GM12878 (cell line): ENCODE data around the gene CLSTN2. TPM values are rescaled to one million over a fixed set of nuclear protein-coding genes. Genes with fewer than 3 reads are reported as not detected.

Experiments used
- ATAC-seq: fragments of 200-7000 bp; cut with Tn5 transposase; 3 replicates; pipeline ENCODE4 v1.9.1; 2020; ENCODE audit warnings: mild to moderate bottlenecking, moderate library complexity
- BruUV-seq: library from RNA; stranded (reverse); fragments of 400-500 nt; replicated peaks from 2 replicates; lab custom pipeline; 2021; lab: Mats Ljungman, UMichigan
- CTCF ChIA-PET: fragments of 300-600 bp; sonication (Branson Sonifier 250); formaldehyde crosslinking; extraction: SDS; loops from one replicate; lab custom pipeline; 2021; ENCODE audit warnings: inconsistent platforms; lab: Yijun Ruan, JAX
- POLR2A ChIA-PET: fragments of 350-600 bp; formaldehyde crosslinking; extraction: SDS; loops from one replicate; lab custom pipeline; 2021; ENCODE audit warnings: inconsistent platforms; lab: Charles Lee
- RAD21 ChIA-PET: fragments of 300-600 bp; sonication (Branson Sonifier 250); formaldehyde crosslinking; loops from one replicate; lab custom pipeline; 2023; ENCODE audit warnings: antibody characterized with exemption; ENCODE audit not compliant: unreplicated experiment; lab: Charles Lee
- SMC1A ChIA-PET: fragments of 300-600 bp; sonication (Branson Sonifier 250); formaldehyde crosslinking; loops from one replicate; lab custom pipeline; 2023; ENCODE audit not compliant: unreplicated experiment, uncharacterized antibody; lab: Charles Lee
- DNase-seq: peaks from one replicate; pipeline ENCODE4 v3.0.0-alpha.2; 2011; ENCODE audit warnings: low read depth, low spot score
- FAIRE-seq: peaks from 3 replicates; lab custom pipeline; 2011; peaks lifted over from hg19 to GRCh38; lab: Jason Lieb, UNC
- H2AFZ ChIP-seq: 2 replicates; pipeline ENCODE4 v1.6.0; 2011; ENCODE audit warnings: low read depth, low read length, control low read depth; ENCODE audit not compliant: control insufficient read depth
- H3K27ac ChIP-seq: 2 replicates; pipeline ENCODE4 v1.5.1; 2011; ENCODE audit warnings: control low read depth; ENCODE audit not compliant: control insufficient read depth, insufficient read depth
- H3K27me3 ChIP-seq, 2 experiments: replicated peaks in 1 of 2; 2 replicates each; pipeline versions ENCODE4 v1.6.0 to v1.6.1; 2011; ENCODE audit warnings: low read length in 1 of 2; ENCODE audit not compliant: control insufficient read depth in 2 of 2, insufficient read depth in 2 of 2
- H3K36me3 ChIP-seq, 2 experiments: 2 replicates each; pipeline ENCODE4 v1.5.1; 2011; ENCODE audit warnings: low read length in 1 of 2; ENCODE audit not compliant: control insufficient read depth in 2 of 2, insufficient read depth in 2 of 2
- H3K4me1 ChIP-seq: 2 replicates; pipeline ENCODE4 v1.6.1; 2011; ENCODE audit warnings: mild to moderate bottlenecking, low read length, moderate library complexity, mixed read lengths; ENCODE audit not compliant: control insufficient read depth, insufficient read depth
- H3K4me2 ChIP-seq: 2 replicates; pipeline ENCODE4 v1.6.0; 2011; ENCODE audit warnings: control low read depth; ENCODE audit not compliant: control insufficient read depth, insufficient read depth
- H3K4me3 ChIP-seq: fragments of 200-600 bp; sonication (generic); 2 replicates; pipeline ENCODE4 v1.5.1; 2016
- H3K79me2 ChIP-seq: 2 replicates; pipeline ENCODE4 v1.6.0; 2011; ENCODE audit warnings: low read length; ENCODE audit not compliant: control insufficient read depth, insufficient read depth
- H3K9ac ChIP-seq: 2 replicates; pipeline ENCODE4 v1.8.0; 2011; ENCODE audit warnings: low read length, control low read depth, mixed read lengths; ENCODE audit not compliant: control insufficient read depth, insufficient read depth
- H3K9me3 ChIP-seq: replicated peaks from 3 replicates; pipeline ENCODE4 v1.5.1; 2011; ENCODE audit warnings: mild to moderate bottlenecking, low read length; ENCODE audit not compliant: control insufficient read depth, insufficient read depth
- H4K20me1 ChIP-seq: 2 replicates; pipeline ENCODE4 v1.6.0; 2011; ENCODE audit not compliant: control insufficient read depth, insufficient read depth
- BHLHE40 ChIP-seq, 2 experiments: fragments of 450-650 bp in 1 of 2; IDR thresholded peaks; 2 replicates each; pipeline ENCODE4 v1.6.1; 2011 to 2017; ENCODE audit warnings: low read depth in 2 of 2, borderline replicate concordance in 1 of 2, improper control_type of control experiment in 1 of 2, low read length in 1 of 2, mild to moderate bottlenecking in 1 of 2
- BRCA1 ChIP-seq: IDR thresholded peaks from 2 replicates; pipeline ENCODE4 v1.6.1; 2011; ENCODE audit warnings: low read depth, low read length, improper control_type of control experiment
- CBFB ChIP-seq: IDR thresholded peaks from 2 replicates; pipeline ENCODE4 v1.6.1; 2016; ENCODE audit warnings: antibody characterized with exemption, low read depth
- CEBPZ ChIP-seq: fragments of 150-350 bp; IDR thresholded peaks from 2 replicates; pipeline ENCODE4 v1.6.1; 2016; ENCODE audit warnings: low read depth, low read length
- DPF2 ChIP-seq: fragments of 450-650 bp; IDR thresholded peaks from 2 replicates; pipeline ENCODE4 v1.6.1; 2017; ENCODE audit warnings: mild to moderate bottlenecking
- IRF3 ChIP-seq: fragments of 450-650 bp; IDR thresholded peaks from 2 replicates; pipeline ENCODE4 v1.6.1; 2014; ENCODE audit warnings: mild to moderate bottlenecking
- MEF2A ChIP-seq: IDR thresholded peaks from 2 replicates; pipeline ENCODE4 v1.6.1; 2011; ENCODE audit warnings: low read depth, mild to moderate bottlenecking, low read length, moderate library complexity; ENCODE audit not compliant: insufficient read depth
- RCOR1 ChIP-seq: conservative IDR thresholded peaks from 2 replicates; pipeline ENCODE4 v1.6.1; 2012; ENCODE audit warnings: low read depth, low read length, improper control_type of control experiment
- RELA ChIP-seq: fragments of 450-650 bp; IDR thresholded peaks from 2 replicates; pipeline ENCODE4 v1.8.0; 2014; ENCODE audit warnings: borderline replicate concordance; ENCODE audit not compliant: partially characterized antibody
- SREBF2 ChIP-seq: IDR thresholded peaks from 2 replicates; pipeline ENCODE4 v1.6.1; 2012; ENCODE audit warnings: mild to moderate bottlenecking, low read length
- WGBS: methylation state at CpG from one replicate; pipeline ENCODE4 v1.1.6; 2016; ENCODE audit warnings: low lambda C conversion rate; ENCODE audit not compliant: insufficient replicate concordance, insufficient coverage; ENCODE audit errors: missing lambda C conversion rate; 5-methylcytosine and 5-hydroxymethylcytosine counted together
- in situ Hi-C: fragments of 300-500 bp; cut with MboI; formaldehyde crosslinking; loops from 9 replicates; pipeline ENCODE4 v1.14.3; 2018; ENCODE audit warnings: mixed read lengths
- intact Hi-C: fragments of 100-400 bp; cut with micrococcal nuclease; formaldehyde crosslinking; loops from one replicate; pipeline ENCODE4 v1.14.2; 2022; ENCODE audit not compliant: unreplicated experiment
- polyA plus RNA-seq, 11 experiments: library from polyadenylated mRNA; depleted of rRNA in 4 of 11; unstranded in 6 of 11; stranded (reverse) in 5 of 11; fragments of >200 nt; fragmentation: Nextera tagmentation in 4 of 11; fragmentation: Illumina TruSeq in 1 of 11; extraction: Ambion mirVana in 4 of 11; extraction: Trizol in 1 of 11; gene quantifications; 1 replicate in 1 of 11; 2 replicates in 10 of 11; pipeline versions ENCODE4 v1.2.1 to v1.2.3, GENCODE V29; 2011 to 2016; ENCODE audit warnings: inconsistent platforms in 2 of 11, missing spikeins in 2 of 11, low read depth in 1 of 11
- total RNA-seq, 4 experiments: library from RNA; depleted of rRNA in 3 of 4; stranded (reverse); fragments of >200 nt in 3 of 4; fragmentation: Illumina TruSeq in 1 of 4; extraction: Trizol in 1 of 4; gene quantifications; 2 replicates each; pipeline versions ENCODE4 v1.2.1 to v1.2.3, GENCODE V29; 2013 to 2021

Gene CLSTN2
- total and polyA plus RNA-seq, 10 of the 15 experiments (the other 5 are each of a cell fraction or from before 2014, with no cell fraction given) = under 0.01 to 0.10 (median under 0.01) TPM; not detected in 5

- TF ChIP-seq SREBF2 (no peak), MEF2A (no peak), CBFB (no peak), IRF3 (no peak), RELA (no peak), RCOR1 (no peak), BHLHE40 (IDR thresholded peaks at IDR 0.05; ENCODE audit: borderline replicate concordance in 1 of 2, low read depth in 2 of 2, low read length in 1 of 2) (no peak), DPF2 (no peak), BRCA1 (no peak), CEBPZ (no peak)
- ATAC-seq (no peak), DNase-seq (no peak), FAIRE-seq (no peak)
- WGBS = 6% methylated on average over 5 of the region's 5 CpGs
- ChIA-PET SMC1A (no interaction called here), RAD21 (no interaction called here), CTCF (no interaction called here), POLR2A (no interaction called here)
- H3K36me3 ChIP-seq = no peaks in the 10 kb centered on the region
- H3K27me3 ChIP-seq = no peaks in the 10 kb centered on the region
- no peaks in the 10 kb centered on the region for H3K9me3 ChIP-seq
- no peaks in the 10 kb centered on the region for H3K4me1 ChIP-seq
- no peak overlapping the region for H3K9ac ChIP-seq
- intact Hi-C loops = no loop called here
- no peak overlapping the region for H3K4me2 ChIP-seq
- no peaks in the 10 kb centered on the region for H3K79me2 ChIP-seq
- no peaks in the 10 kb centered on the region for H4K20me1 ChIP-seq
- no peak overlapping the region for H3K4me3 ChIP-seq
- H3K27ac ChIP-seq = no peak overlapping the region
- in situ Hi-C loops = no loop called here
- H2AFZ ChIP-seq = no peak overlapping the region
- BruUV-seq = no TSS peak
Measured at GRCh38 chr3:140011611-140012277, 76.8 kb downstream of the CLSTN2 start.
